Brain microvascular endothelial cell (primary cell): Measurements from ENCODE around the gene RASA1.
"Not testable (repeated sequence)": the region's sequence is repeated elsewhere in the genome, so short reads cannot be mapped to it uniquely, and the experiment has no call there.

Experiments
- DNase-seq: peaks from one replicate; pipeline ENCODE4 v3.0.0-alpha.2; 2020
- H3K27ac ChIP-seq: fragments of 250-450 bp; sonication (Bioruptor Pico); 2 replicates; pipeline ENCODE4 v1.5.1; 2020; ENCODE audit warnings: mild to moderate bottlenecking, moderate library complexity
- H3K27me3 ChIP-seq: fragments of 250-450 bp; sonication (Bioruptor Pico); replicated peaks from 2 replicates; pipeline ENCODE4 v1.5.1; 2020; ENCODE audit warnings: mild to moderate bottlenecking
- H3K36me3 ChIP-seq: fragments of 250-450 bp; sonication (Bioruptor Pico); replicated peaks from 2 replicates; pipeline ENCODE4 v1.5.1; 2020; ENCODE audit warnings: mild to moderate bottlenecking
- H3K4me3 ChIP-seq: 2 replicates; pipeline ENCODE4 v1.5.1; 2011; ENCODE audit warnings: low read depth, mild to moderate bottlenecking, control low read depth, low read length, moderate library complexity
- CTCF ChIP-seq: IDR thresholded peaks from 2 replicates; pipeline ENCODE4 v1.5.1; 2011; ENCODE audit warnings: low read depth, mild to moderate bottlenecking, moderate library complexity, low read length, control low read depth, inconsistent platforms; ENCODE audit errors: missing control alignments
- in situ Hi-C: cut with HindIII; loops from 2 replicates; pipeline ENCODE4 v1.10.0; 2017; ENCODE audit warnings: low sequenced_read_pairs, low pct_ligation_motif_present

The RASA1 gene

DNA sequence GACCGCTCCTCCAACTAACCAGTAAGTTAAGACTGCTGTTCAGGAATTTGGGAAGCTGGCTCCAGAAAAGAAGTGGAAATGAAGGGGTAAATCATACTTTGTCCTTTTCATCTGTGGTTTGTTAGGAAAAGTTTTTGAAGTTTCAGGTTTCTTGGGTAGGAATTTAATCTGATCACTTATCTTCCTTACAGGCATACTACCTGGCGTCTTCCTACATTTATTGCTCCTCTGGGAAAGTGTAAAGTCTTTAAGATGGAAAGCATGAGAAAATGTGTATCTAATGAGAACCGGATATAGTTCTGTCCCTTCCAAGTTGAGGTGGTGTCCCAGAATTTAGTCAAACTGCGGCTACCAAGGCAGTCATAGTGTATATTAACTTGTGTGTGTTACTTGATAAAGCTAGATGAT, 1.3 kb downstream of the RASA1 start:
- Histone ChIP-seq H3K27ac (peak overlapping the region; percentile 66), H3K4me3 (peak overlapping the region; percentile 74), H3K36me3 (no peaks in the 10 kb centered on the region), H3K27me3 (no peaks in the 10 kb centered on the region)
- no peak for TF ChIP-seq CTCF
- in situ Hi-C loops = no loop called here
- DNase-seq = no peak

GRCh38 chr5:87270888-87271287, 3.2 kb downstream of the RASA1 start:
- in situ Hi-C loops, DNase-seq, H3K27me3 ChIP-seq, H3K27ac ChIP-seq, H3K4me3 ChIP-seq, H3K36me3 ChIP-seq: not testable (repeated sequence)

GRCh38 chr5:87276655-87277054, 9.0 kb downstream of the RASA1 start:
- no peak for TF ChIP-seq CTCF
- H3K36me3 ChIP-seq = no peaks in the 10 kb centered on the region
- no peak for DNase-seq
- no peak overlapping the region for H3K27ac ChIP-seq
- no peak overlapping the region for H3K4me3 ChIP-seq
- H3K27me3 ChIP-seq = no peaks in the 10 kb centered on the region
- in situ Hi-C loops = no loop called here

- no peak for DNase-seq
- in situ Hi-C loops = no loop called here
- no peaks in the 10 kb centered on the region for H3K27me3 ChIP-seq
- no peaks in the 10 kb centered on the region for H3K36me3 ChIP-seq
- H3K4me3 ChIP-seq = no peak overlapping the region
- H3K27ac ChIP-seq = no peak overlapping the region
- TF ChIP-seq CTCF = no peak
These were observed 9.7 kb downstream of the RASA1 start for GRCh38 chr5:87277279-87277835.

GRCh38 chr5:87278590-87279100, 11.0 kb downstream of the RASA1 start:
- Histone ChIP-seq H3K27ac (no peak overlapping the region), H3K36me3 (no peaks in the 10 kb centered on the region), H3K4me3 (no peak overlapping the region), H3K27me3 (no peaks in the 10 kb centered on the region)
- no peak for TF ChIP-seq CTCF
- no peak for DNase-seq
- in situ Hi-C loops = no loop called here

DNA sequence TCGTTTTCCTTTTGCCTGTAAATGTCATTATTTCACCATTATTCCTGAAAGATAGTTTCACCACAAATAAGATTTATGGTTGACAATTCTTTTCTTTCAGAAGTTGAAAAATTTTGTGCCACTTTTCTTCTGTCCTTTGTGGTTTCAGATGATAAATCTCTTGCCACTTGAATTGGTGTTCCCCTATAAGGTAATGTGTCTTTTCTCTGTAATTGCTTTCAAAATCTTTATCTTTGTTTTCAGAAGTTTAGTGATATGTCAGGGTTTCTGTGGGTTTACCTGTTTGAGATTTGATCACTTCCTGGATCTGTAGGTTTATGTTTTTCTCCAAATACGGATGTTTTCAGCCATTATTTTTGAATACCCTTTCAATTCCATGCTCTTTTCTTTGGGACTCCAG, 14.6 kb downstream of the RASA1 start:
- in situ Hi-C loops = no loop called here

GRCh38 chr5:87287266-87287665, 19.6 kb downstream of the RASA1 start:
- H3K27ac ChIP-seq, DNase-seq, in situ Hi-C loops, H3K27me3 ChIP-seq, H3K36me3 ChIP-seq, H3K4me3 ChIP-seq: not testable (repeated sequence)

More for the DNA sequence above, 14.6 kb downstream of the RASA1 start:
- DNase-seq = no peak
- Histone ChIP-seq H3K27me3 (no peaks in the 10 kb centered on the region), H3K27ac (no peak overlapping the region), H3K36me3 (no peaks in the 10 kb centered on the region), H3K4me3 (no peak overlapping the region)
- TF ChIP-seq CTCF = no peak
